ENCODE results near the gene CDK5. TPM values are rescaled to one million over a fixed set of nuclear protein-coding genes. Genes with fewer than 3 reads are reported as not detected.

Gene CDK5
- total and polyA plus RNA-seq, 10 of the 15 experiments (the other 5 are each of a cell fraction or from before 2014, with no cell fraction given) = 1.5 to 33.4 (median 21.6) TPM

DNA sequence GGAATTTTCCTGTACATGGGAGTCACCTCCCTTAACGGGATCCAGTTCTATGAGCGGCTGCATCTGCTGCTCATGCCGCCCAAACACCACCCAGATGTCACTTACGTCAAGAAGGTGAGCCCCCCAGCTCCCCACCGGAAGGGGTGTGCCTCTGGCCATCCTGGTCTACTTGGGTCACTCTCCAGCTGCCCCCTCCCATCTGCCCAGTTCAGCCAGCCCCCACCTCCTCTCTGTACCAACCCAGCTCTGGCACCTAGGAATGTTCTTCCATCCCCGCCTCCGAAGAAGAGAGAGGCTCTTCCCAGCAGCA, 17.9 kb upstream of the CDK5 start:
- SMC1A ChIA-PET (ENCODE audit: uncharacterized antibody, unreplicated experiment) = no interaction called here
- Histone ChIP-seq H3K27ac (ENCODE audit: control insufficient read depth, insufficient read depth) (no peak overlapping the region), H2AFZ (ENCODE audit: control insufficient read depth, low read depth, low read length) (no peak overlapping the region), H3K4me3 (no peak overlapping the region), H3K4me1 (ENCODE audit: control insufficient read depth, insufficient read depth, low read length) (peaks cover 8% of the 10 kb centered on the region), H3K79me2 (ENCODE audit: control insufficient read depth, insufficient read depth, low read length) (peaks cover 18% of the 10 kb centered on the region), H4K20me1 (ENCODE audit: control insufficient read depth, insufficient read depth) (no peaks in the 10 kb centered on the region; the same call in 1 of the 2 replicates), H3K9me3 (replicated peaks; ENCODE audit: control insufficient read depth, insufficient read depth, low read length) (no peaks in the 10 kb centered on the region), H3K9ac (ENCODE audit: control insufficient read depth, insufficient read depth, low read length) (no peak overlapping the region), H3K36me3 (ENCODE audit: control insufficient read depth in 2 of 2, insufficient read depth in 2 of 2, low read length in 1 of 2) (peaks cover 0 to 27% of the 10 kb centered on the region in 2 experiments; a peak in 3 of 4 replicates), H3K27me3 (replicated peaks in 1 of 2; ENCODE audit: control insufficient read depth in 2 of 2, insufficient read depth in 2 of 2, low read length in 1 of 2) (no peaks in the 10 kb centered on the region), H3K4me2 (ENCODE audit: control insufficient read depth, insufficient read depth) (no peak overlapping the region)
- no peak for DNase-seq (ENCODE audit: low read depth, low spot score)
- no peak for ATAC-seq
- TF ChIP-seq JUND (IDR thresholded peaks at IDR 0.05; ENCODE audit: low read depth, low read length) = no peak
- no peak for TF ChIP-seq NRF1 (conservative IDR thresholded peaks at IDR 0.05; ENCODE audit: low read depth, low read length)
- no peak for TF ChIP-seq ZZZ3 (IDR thresholded peaks at IDR 0.05; ENCODE audit: control insufficient read depth, insufficient read length, low read depth)
- TF ChIP-seq POLR2A (IDR thresholded peaks at IDR 0.05; ENCODE audit: low read depth, low read length) = no peak
- TF ChIP-seq, protein P1, sequence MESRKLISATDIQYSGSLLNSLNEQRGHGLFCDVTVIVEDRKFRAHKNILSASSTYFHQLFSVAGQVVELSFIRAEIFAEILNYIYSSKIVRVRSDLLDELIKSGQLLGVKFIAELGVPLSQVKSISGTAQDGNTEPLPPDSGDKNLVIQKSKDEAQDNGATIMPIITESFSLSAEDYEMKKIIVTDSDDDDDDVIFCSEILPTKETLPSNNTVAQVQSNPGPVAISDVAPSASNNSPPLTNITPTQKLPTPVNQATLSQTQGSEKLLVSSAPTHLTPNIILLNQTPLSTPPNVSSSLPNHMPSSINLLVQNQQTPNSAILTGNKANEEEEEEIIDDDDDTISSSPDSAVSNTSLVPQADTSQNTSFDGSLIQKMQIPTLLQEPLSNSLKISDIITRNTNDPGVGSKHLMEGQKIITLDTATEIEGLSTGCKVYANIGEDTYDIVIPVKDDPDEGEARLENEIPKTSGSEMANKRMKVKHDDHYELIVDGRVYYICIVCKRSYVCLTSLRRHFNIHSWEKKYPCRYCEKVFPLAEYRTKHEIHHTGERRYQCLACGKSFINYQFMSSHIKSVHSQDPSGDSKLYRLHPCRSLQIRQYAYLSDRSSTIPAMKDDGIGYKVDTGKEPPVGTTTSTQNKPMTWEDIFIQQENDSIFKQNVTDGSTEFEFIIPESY (IDR thresholded peaks at IDR 0.05) = no peak
- TF ChIP-seq, protein P2, sequence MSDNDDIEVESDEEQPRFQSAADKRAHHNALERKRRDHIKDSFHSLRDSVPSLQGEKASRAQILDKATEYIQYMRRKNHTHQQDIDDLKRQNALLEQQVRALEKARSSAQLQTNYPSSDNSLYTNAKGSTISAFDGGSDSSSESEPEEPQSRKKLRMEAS (IDR thresholded peaks at IDR 0.05; ENCODE audit: low read depth, low read length) = no peak
- TF ChIP-seq SREBF2 (IDR thresholded peaks at IDR 0.05; ENCODE audit: low read length) = no peak
- TF ChIP-seq SMAD5 (IDR thresholded peaks at IDR 0.05; ENCODE audit: low read depth) = no peak
- TF ChIP-seq ZNF274 (IDR thresholded peaks at IDR 0.05; ENCODE audit: insufficient read depth, insufficient read length) = no peak
- no peak for TF ChIP-seq TBL1XR1 (IDR thresholded peaks at IDR 0.05; ENCODE audit: low read depth, low read length)
- TF ChIP-seq BCL11A (IDR thresholded peaks at IDR 0.05; ENCODE audit: low read depth, low read length) = no peak
- no peak for TF ChIP-seq WRNIP1 (IDR thresholded peaks at IDR 0.05; ENCODE audit: borderline replicate concordance, low read depth, low read length)
- TF ChIP-seq ZSCAN29 (IDR thresholded peaks at IDR 0.05) = no peak
- TF ChIP-seq SKIL (IDR thresholded peaks at IDR 0.05; ENCODE audit: low read depth, poor library complexity, severe bottlenecking) = no peak
- no peak for TF ChIP-seq EED (IDR thresholded peaks at IDR 0.05; ENCODE audit: low read depth)
- no peak for TF ChIP-seq SIX5 (IDR thresholded peaks at IDR 0.05; ENCODE audit: low read depth, low read length, severe bottlenecking)
- no peak for TF ChIP-seq ZNF207 (IDR thresholded peaks at IDR 0.05; ENCODE audit: borderline replicate concordance)
- WGBS (ENCODE audit: insufficient coverage, insufficient replicate concordance, low lambda C conversion rate, missing lambda C conversion rate) = 92% methylated on average over 6 of the region's 7 CpGs
- intact Hi-C loops (cut with micrococcal nuclease; ENCODE audit: unreplicated experiment) (no loop called here), in situ Hi-C loops (cut with MboI) (no loop called here)
- RAD21 ChIA-PET (ENCODE audit: unreplicated experiment) = no interaction called here
- POLR2A ChIA-PET = no interaction called here
- no TSS peak for BruUV-seq (replicated peaks)
- CTCF ChIA-PET = no interaction called here
- no peak for FAIRE-seq
